ENCODE measurements around the gene NGEF. TPM values are rescaled to one million over a fixed set of nuclear protein-coding genes. Genes with fewer than 3 reads are reported as not detected.
A peak's percentile ranks its signal among the peaks of the same experiment; 100 is the strongest.
"Not testable (repeated sequence)": the region's sequence is repeated elsewhere in the genome, so short reads cannot be mapped to it uniquely, and the experiment has no call there.

Gene NGEF
- total RNA-seq, 2 donors from 2014 or later: 34.4 to 41.4 TPM

DNA sequence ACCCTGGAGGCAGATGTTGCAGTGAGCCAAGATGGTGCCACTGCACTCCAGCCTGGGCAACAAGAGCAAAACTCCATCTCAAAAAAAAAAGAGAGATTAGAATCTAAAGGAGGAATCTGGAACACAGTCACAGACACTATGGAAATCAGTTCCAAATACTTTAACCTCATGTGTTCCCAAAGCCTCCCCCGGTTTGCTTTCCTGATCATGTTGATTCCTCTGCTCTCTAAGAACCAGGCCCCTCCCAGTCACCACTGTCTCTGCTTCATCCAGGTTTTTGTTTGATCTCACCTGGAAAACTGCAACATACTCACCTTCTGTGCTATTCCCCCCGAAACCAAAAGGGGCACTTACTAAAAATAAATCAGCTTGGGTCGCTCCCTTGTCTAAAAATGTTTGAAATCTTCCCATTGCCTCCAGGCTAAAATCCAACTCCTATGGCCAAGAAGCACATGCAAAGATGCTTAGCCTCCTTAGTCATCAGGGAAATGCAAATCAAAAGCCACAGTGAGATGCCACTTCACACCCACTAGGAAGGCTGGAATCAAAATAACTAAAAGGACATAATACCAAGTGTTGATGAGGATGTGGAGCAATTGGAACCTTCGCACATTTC is 13.2 kb upstream of the NGEF start:
- DNase-seq (no peak), ATAC-seq (no peak)
- intact Hi-C loops (cut with DNase I, micrococcal nuclease): no loop called here

DNA sequence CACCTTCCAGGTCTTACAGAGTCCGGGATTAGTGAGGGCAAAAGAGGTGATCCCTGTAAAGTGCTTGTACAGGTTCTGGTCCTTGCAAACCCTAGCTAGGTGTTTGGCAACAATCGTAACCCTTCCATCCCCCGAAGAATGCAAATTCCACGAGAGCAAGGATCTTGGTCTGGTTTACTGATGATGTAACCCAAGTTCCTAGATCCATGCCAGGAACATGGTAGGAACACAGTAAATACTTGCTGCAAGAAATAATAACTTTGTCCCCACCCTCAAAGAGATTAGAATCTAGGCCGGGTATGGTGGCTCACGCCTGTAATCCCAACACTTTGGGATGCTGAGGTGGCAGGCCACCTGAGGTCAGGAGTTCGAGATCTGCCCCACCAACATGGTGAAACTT is 12.7 kb upstream of the NGEF start:
- ATAC-seq (no peak), DNase-seq (no peak)
- intact Hi-C loops (cut with DNase I, micrococcal nuclease): no loop called here

DNA sequence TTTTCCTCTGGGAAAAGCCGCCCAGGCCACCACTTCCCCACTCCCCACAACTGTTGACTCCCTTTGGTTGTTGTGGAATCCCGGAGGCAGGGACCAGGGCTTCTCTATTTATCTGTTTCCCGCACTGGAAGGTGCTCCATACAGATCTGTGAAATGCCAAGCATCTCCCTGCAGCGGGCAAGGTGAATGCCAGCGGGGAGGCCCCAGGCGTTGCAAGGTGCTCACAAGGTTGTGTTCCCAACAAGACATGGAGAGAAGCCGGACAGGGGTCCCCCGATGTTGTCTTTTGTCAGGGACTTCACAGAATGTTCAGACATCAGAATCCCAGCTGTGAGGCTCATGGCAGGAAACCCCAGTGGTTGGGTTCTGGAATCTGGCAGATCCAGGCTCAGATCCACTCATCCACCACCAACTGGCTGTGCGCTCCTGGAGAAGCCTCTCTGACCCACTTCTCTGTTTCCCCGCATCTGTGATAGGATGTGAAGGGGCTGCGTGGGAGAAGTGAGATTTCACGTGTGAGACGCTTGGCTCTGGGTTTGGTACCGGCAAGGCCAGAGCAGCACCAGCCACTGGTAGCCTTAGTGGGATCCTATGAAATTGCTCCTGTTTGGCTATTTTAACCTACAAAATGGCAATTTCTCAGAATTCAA is 10.8 kb upstream of the NGEF start:
- intact Hi-C loops (cut with DNase I, micrococcal nuclease): no loop called here
- no peak for DNase-seq
- ATAC-seq: no peak

DNA sequence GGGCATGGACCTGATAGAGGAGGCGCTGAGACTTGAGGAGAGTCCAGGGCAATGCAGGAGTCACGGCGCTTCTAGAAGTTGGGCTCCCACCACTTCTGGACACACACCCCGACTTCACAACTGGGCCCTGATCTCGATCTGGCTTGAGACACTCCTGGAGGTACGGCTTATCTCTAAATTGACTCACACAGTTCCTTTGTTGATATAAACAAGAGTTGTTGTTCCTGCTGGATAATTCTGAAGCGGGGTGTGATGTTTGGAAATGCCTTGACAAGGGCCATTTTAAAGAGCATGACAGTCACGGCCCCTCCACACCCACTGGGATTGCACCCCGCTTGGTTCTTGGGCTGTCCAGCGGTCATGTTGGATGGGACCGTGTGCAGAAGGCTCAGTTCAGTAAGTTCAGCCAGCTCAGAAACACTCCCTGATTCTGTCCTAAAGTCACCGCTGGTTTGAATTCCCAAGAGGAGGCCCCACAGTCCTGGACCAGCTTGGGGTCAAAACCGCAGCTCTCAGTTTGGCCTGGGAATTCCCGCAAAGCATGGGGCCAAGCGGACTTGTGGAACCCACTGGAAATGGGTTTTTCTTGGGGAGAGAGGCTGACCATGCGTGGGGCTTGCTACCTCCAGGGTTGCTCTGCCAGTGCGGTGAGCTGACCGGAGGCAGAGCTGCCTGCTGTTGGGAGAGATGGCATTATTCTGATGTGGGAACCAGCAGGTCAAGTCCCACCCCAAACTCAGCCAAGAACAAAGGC is 10.1 kb upstream of the NGEF start:
- ATAC-seq (no peak), DNase-seq (no peak)
- intact Hi-C loops (cut with DNase I, micrococcal nuclease): no loop called here

DNA sequence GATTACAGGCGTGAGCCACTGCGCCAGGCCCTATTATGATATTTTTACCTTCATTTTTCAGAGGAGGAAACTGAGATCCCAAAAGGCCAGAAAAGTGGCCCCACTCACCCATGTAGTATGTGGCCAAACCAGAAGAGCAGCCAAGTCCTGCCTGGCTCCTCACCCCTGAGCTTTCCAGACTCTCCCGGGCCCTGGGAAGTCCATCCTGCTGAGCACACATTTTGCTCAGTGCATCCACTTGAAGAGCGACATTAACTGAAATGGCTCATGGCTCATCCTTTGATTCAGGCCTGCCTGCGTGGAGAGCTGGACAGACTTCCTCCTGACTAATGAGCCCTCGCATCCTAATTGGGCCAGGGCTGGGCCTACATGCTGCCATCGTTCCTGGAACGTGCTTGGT is 9.5 kb upstream of the NGEF start:
- ATAC-seq: no peak
- intact Hi-C loops (cut with DNase I, micrococcal nuclease): no loop called here

DNA sequence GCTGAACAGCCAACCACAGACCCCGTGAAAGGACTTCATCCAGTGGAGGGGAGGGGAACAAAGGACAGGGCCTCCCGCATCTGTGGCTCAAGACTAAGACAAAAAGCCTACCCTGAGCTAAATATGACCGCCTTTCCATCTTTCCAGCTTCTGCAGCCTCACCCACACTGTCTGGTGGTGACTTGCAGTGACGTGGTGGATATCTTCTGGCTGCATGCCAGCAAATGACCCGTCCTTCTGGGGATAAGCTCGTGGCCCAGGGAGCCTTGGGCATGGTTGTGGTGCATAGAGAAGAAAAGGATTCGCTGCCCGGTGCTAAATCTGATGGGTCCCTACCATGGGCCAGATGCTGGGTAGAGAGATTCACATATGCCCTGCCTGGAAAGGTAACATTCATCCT is 8.7 kb upstream of the NGEF start:
- DNase-seq (no peak), ATAC-seq (no peak)
- intact Hi-C loops (cut with DNase I, micrococcal nuclease): no loop called here

More for the DNA sequence above, 9.5 kb upstream of the NGEF start:
- no peak for DNase-seq

DNA sequence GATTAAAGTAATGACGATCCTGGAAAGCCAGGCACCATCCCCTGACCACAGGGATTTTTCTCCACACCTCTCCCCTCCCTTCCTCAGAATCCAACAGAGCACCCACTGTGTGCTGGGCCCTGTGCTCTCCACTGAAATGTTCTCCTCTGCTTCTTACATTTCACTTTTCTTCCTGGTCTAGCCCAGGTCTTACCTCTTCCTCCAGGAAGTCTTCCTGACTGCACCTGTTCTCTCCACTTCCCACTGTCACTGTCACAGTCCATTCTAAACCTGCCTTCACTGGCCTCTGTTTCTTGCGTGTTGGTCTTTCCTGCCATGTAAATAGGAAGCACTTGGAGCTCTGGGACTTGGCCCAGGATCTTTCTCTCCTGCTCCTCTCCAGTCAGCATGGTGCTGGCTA is 7.4 kb upstream of the NGEF start:
- peak; percentile 16 for ATAC-seq
- DNase-seq: no peak
- intact Hi-C loops (cut with DNase I, micrococcal nuclease): no loop called here

DNA sequence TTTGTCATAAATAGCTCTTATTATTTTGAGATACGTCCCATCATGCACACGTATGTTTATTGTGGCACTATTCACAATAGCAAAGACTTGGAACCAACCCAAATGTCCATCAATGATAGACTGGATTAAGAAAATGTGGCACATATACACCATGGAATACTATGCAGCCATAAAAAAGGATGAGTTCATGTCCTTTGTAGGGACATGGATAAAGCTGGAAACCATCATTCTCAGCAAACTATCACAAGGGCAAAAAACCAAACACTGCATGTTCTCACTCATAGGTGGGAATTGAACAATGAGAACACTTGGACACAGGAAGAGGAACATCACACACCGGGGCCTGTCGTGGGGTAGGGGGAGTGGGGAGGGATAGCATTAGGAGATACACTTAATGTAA is 6.6 kb upstream of the NGEF start:
- intact Hi-C loops (cut with DNase I, micrococcal nuclease); ATAC-seq: not testable (repeated sequence)

DNA sequence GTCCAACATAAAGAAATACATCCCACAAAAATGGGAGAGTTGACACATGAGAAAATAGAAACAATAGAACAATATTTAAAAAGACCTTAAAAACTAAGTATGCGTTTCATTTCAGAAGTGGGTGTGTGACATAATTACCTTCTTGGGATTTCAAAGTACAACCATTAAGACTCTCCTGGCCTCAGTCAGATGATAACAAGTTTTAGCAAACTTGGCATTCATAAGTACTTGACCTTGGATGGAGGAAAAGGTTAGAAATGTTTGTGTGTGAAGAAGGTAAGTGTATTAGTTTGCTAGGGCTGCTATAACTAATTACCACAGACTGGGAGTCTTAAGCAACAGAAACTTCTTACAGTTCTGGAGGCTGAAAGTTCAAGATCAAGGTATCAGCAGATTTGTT is 4.9 kb upstream of the NGEF start:
- no peak for DNase-seq
- intact Hi-C loops (cut with DNase I, micrococcal nuclease): no loop called here
- peak; percentile 61 for ATAC-seq

More for the DNA sequence above, 6.6 kb upstream of the NGEF start:
- DNase-seq: not testable (repeated sequence)

DNA sequence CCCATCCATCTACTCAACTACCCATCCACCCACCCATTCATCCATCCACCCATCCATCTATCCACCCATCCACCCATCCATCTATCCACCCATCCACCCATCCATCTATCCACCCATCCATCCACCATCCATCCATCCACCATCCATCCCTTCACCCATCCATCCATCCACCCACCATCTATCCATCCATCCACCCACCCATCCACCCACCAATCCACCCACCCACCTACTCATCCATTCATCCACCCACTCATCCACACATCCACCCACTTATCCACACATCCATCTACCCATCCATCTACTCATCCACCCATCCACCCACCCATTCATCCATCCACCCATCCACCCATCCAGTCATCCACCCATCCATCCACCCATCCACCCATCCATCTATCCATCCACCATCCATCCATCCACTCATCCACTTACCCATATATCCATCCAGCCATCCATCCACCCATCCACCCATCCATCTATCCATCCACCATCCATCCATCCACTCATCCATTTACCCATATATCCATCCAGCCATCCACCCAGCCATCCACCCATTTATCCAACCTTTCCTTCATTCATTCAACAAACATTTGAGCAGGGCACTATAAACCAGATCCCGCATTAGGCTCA is 2.1 kb upstream of the NGEF start:
- DNase-seq (no peak), ATAC-seq (no peak)
- intact Hi-C loops (cut with DNase I, micrococcal nuclease): no loop called here

DNA sequence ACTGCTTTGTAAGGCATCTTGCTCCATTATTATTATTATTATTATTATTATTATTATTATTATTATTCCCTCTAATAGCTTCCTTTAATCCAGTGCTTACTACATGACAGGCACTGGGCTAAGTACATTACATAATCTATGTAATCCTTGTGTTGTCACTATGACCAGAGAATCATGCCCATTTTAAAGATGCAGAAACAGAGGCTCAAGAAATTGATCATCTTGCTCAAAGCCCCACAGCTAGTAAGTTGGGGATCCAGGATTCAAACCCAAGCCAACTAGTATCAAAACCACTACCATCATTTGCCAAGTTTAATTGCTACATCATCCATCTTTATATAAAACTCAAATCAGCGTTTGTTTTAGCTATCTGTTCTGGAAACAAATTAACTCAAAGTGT is 594 bp upstream of the NGEF start:
- DNase-seq: no peak
- no peak for ATAC-seq
- intact Hi-C loops (cut with DNase I, micrococcal nuclease): no loop called here

DNA sequence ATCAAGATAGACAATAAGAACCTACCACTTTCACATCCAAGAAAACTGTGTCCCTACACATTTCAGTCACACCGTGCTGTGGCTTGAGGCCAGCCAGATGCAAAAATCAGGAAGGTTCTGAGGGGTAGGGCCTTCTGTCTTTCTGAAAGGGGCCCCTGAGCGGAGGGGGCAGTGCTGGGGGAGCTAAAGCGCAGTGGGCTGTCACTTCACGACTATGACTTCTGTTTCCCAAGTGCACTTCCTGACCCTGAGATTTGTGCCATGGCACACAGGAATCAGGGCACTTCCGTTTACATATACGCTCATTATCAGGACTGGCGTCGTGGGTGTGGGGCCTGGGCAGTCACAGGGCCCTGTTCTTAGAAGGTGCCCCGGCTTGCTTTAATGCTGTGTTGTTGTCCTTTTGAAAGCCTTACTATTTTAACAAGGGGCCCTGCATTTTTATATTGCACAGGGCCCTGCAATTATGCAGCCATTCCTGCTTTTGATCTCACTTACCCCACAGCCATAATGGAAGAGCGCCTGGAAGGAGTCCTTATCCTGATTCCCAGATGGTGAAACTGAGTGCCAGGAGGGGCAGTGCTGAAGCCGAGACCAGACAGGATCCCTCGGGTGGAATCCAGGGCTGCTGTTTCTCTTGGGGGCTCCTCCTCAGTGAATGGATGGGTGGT is 620 bp downstream of the NGEF start:
- peak; percentile 69 to 71 for DNase-seq
- intact Hi-C loops (cut with DNase I, micrococcal nuclease): no loop called here
- peak; percentile 87 for ATAC-seq

DNA sequence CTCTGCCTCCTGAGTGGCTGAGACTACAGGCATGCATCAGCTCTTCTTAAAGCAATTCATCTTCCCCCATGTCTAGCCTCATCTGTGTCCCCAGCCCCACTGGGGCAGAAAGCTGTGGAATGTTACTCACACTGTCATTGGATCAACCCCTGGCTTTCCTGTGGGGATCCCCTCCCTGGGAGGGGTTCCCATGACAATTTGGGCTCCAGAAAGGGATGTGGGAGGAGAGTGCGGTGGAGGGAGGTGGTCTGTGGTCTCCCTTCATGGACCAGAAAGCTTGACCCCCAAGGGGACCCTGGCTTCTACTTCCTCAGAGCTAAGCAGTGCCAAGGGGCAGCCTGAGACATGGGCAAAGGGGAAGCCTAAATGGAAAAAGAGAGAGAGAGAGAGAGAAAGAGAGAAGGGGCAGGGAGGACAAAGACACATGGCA is 1.3 kb downstream of the NGEF start:
- intact Hi-C loops (cut with DNase I, micrococcal nuclease): no loop called here
- DNase-seq: no peak
- no peak for ATAC-seq

DNA sequence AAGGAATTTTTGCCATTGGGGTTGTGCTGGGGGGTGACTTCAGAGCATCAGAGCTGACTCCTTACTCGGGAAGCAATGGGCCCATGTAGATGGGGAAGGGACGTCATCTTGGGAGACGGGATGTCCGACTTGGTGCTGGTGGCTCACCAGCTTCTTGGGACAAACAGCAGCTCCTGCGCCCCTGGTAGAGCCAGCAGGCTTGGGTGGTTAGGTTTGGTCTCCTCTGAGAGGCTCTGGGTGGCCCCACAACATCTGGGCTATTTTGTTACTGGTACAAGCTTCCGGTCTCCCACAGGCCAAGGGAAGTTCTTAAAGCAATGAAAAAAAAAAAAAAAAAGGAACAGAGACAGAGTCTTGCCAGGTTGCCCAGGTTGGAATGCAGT is 1.8 kb downstream of the NGEF start:
- DNase-seq (no peak), ATAC-seq (no peak)
- intact Hi-C loops (cut with DNase I, micrococcal nuclease): no loop called here

DNA sequence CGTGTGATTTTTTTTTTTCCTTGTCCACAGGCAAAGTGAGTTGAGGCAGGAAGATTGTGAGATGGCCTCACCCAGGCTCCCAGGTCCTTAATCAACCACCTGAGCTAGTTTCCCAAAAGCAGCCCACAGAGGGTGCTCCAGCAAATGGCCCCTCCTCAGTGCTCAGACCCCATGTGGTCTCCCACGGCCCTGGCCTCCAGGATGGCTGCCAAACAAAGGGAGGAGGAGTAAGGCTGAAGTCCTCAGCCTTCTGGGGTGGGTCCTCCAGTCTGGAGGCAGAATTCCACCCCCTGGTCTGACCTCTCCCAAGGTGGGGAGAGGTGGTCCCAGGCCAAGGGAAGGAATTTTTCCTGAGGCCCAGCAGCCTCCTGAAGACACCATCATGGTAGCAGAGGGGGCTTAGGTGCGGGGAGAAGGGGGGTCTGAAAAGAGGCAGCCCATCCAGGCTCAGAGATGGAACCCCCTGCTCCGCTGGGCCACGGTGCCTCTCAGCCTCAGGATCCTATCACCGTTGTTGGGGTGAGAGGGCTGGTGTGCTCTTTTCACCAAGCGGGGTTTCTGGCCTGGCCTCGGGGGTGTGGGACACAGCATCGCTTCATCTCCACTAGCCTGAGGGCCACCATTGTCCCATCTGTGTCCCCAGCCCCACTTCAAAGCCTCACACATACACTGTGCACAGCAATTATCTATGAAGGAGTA is 2.3 kb downstream of the NGEF start:
- intact Hi-C loops (cut with DNase I, micrococcal nuclease): no loop called here
- ATAC-seq (no peak), DNase-seq (no peak)

DNA sequence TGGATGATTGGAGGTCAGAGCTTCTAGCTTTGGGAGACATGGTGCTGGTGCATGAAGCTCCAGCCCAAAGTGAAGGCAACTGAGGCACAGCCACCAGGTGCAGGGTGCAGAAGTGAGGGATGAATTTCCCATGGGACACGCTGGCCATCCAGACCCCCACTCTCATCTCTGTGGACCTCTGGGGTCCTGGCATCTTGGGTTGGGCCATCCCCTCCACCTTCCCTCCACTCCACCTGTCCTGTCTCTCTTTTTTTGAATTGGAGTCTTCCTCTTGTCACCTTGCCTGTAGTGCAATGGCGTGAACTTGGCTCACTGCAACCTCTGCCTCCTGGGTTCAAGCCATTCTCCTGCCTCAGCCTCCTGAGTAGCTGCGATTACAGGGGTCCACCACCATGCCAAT is 3.4 kb downstream of the NGEF start:
- intact Hi-C loops (cut with DNase I, micrococcal nuclease): no loop called here
- no peak for DNase-seq

DNA sequence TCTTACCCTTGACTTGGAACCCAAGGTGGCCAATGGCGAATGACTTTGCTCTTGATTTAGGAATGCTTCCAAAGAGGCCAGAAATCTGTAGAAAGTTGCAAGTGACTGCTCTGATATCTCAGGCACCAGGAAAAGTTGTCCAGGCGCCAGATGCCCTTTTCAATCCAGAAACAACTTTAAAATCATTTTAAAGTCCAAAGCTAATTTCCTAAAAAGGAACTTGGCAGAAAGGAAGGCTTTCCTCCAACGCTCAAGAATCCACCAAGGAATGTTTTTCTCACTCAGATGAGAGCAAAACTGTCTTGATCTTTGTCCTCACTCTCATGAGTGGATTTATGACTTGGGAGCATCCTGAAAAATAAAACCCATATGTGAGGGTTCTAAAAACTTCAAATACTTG is 5.3 kb downstream of the NGEF start:
- DNase-seq (no peak), ATAC-seq (no peak)
- intact Hi-C loops (cut with DNase I, micrococcal nuclease): no loop called here

More for the DNA sequence above, 3.4 kb downstream of the NGEF start:
- ATAC-seq: no peak

DNA sequence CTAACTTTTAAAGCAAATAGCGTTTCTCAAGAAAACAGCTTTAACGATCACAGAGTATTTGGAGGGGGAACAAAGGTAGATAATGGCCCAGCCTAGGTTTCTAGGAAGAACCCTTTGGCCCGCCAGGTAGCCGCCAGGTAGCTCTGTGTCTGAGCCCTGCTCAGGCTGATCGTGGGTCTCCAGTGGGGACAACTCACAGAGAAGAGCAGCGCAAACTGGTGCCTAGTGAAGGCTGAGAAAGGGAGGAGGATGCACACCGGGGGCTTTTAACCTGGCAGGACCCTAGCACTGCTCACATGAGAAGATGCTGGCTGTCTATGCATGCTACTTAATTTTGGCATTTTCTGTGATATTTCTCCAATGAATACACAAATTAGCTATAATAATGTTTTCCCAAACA is 5.8 kb downstream of the NGEF start:
- intact Hi-C loops (cut with DNase I, micrococcal nuclease): no loop called here
- DNase-seq (no peak), ATAC-seq (no peak)

DNA sequence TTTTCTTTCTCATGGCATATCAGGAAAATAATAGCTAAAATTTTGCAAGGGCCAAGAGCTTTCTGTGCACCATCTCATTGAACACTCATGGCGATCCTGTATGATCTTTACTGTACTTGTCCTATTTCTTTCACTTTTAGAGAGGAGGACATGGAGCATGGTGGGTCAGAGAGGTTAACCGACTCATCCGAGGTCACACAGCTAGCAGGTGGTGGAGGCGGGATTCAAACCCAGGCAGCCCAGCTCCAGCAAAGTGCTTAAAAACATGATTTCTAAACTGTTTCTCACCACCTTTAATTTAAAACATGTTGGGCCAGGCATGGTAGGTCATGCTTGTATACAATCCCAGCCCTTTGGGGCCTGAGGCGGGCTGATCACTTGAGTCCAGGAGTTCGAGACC is 6.4 kb downstream of the NGEF start:
- intact Hi-C loops (cut with DNase I, micrococcal nuclease): no loop called here
- DNase-seq (no peak), ATAC-seq (no peak)

Measured in left colon (tissue), 2 donors.